Stimulated activated CD4-positive, alpha-beta T cell treated with anti-CD3 and anti-CD28 coated beads, Interleukin-2, amount 100 ng/mL, for 24 hours (primary cell): ENCODE measurements around the gene SPEN.
"Not testable (repeated sequence)": the region's sequence is repeated elsewhere in the genome, so short reads cannot be mapped to it uniquely, and the experiment has no call there.

Source experiments
- DNase-seq, 2 donors: peaks; one replicate each; pipeline ENCODE4 v3.0.0-alpha.2; 2020

Gene SPEN

GRCh38 chr1:15856888-15857287 is 9.4 kb downstream of the SPEN start:
- no peak for DNase-seq

DNA sequence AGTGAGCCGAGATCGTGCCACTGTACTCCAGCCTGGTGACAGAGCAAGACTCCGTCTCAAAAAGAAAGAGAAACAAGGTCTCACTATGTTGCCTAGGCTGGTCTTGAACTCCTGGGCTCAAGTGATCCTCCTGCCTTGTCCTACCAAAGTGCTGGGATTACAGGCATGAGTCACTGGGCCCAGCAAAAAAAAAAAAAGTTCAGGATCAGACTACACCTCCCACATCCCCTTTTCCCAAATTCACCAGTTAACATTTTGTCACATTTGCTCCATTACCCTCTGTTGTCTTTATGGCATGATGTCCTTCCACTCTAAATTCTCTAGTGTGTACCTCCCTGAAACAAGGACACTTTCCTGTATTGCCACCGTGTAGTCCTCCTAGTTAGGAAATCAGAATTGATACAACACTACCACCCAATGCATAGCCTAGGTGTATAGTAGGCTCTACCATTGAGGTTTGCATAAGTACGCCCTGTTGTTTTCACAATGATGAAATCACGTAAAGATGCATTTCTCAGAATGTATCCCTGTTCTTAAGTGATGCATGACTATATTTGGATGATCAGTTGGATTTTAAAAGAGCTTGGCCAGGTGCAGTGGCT is 10.7 kb downstream of the SPEN start:
- no peak for DNase-seq

GRCh38 chr1:15858672-15859372 is 11.3 kb downstream of the SPEN start:
- DNase-seq = no peak

- DNase-seq = no peak
These were observed 15.8 kb downstream of the SPEN start for GRCh38 chr1:15863156-15863901.

GRCh38 chr1:15866721-15867201 is 19.3 kb downstream of the SPEN start:
- DNase-seq = no peak

DNA sequence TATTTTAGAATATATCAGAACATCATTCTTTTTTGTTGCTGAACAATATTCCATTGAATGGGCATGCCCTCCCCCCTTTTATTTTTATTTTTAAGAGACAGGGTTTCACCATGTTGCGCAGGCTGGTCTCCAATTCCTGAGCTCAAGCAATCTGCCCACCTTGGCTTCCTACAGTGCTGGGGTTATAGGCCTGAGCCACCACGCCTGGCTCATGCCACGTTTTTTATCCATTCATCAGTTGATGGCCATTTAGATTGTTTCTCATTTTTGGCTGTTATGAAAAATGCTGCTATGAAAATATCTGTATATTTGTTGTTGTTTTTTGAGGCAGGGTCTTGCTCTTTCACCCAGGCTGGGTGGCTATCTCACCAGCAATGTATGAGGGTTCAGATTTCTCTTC is 19.8 kb downstream of the SPEN start:
- DNase-seq = no peak

- no peak for DNase-seq
These were observed 21.9 kb downstream of the SPEN start for GRCh38 chr1:15869413-15869812.

DNA sequence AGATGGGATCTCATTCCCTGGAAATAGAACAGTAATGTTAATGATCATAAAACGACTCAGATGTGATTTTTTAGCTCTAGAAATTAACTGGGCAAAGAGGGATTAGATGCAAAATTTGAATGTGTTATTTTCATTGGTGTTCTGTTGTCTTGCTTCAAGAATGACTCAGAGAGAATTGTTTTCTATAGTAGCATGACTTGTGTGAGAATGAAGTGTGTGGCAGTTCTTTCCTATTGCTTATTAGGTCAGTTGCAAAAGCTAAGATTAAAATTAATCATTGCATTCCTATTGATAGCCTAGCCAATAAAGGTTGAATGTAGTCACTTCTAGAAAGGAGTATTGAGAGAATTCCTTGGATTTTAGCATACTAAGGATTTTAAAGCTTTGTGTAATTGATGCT is 22.9 kb downstream of the SPEN start:
- no peak for DNase-seq

GRCh38 chr1:15874471-15874870 is 27.0 kb downstream of the SPEN start:
- no peak for DNase-seq

- no peak for DNase-seq
These were observed 29.0 kb downstream of the SPEN start for GRCh38 chr1:15876357-15877055.

- no peak for DNase-seq
These were observed 34.5 kb downstream of the SPEN start for GRCh38 chr1:15881961-15882360.

GRCh38 chr1:15882665-15883064 is 35.2 kb downstream of the SPEN start:
- no peak for DNase-seq

DNA sequence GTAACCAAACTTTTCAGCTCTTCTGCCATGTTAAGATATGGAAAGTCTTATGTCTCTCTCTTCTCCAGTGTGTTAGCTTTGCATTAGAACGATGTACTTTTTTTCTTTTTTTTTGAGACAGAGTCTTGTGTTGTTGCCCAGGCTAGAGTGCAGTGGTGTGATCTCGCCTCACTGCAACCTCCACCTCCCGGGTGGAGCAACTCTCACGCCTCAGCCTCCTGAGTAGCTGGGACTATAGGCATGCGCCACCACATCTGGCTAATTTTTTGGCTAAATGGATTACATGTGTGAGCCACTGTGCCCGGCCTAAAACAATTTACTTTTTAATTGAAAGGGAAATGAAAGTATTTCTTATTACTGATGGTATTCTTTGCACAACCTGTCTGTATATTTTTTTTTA is 35.8 kb downstream of the SPEN start:
- DNase-seq = no peak

- DNase-seq = no peak
These were observed 37.0 kb downstream of the SPEN start for GRCh38 chr1:15884477-15884876.

- DNase-seq = no peak
These were observed 37.8 kb downstream of the SPEN start for GRCh38 chr1:15885269-15885668.

DNA sequence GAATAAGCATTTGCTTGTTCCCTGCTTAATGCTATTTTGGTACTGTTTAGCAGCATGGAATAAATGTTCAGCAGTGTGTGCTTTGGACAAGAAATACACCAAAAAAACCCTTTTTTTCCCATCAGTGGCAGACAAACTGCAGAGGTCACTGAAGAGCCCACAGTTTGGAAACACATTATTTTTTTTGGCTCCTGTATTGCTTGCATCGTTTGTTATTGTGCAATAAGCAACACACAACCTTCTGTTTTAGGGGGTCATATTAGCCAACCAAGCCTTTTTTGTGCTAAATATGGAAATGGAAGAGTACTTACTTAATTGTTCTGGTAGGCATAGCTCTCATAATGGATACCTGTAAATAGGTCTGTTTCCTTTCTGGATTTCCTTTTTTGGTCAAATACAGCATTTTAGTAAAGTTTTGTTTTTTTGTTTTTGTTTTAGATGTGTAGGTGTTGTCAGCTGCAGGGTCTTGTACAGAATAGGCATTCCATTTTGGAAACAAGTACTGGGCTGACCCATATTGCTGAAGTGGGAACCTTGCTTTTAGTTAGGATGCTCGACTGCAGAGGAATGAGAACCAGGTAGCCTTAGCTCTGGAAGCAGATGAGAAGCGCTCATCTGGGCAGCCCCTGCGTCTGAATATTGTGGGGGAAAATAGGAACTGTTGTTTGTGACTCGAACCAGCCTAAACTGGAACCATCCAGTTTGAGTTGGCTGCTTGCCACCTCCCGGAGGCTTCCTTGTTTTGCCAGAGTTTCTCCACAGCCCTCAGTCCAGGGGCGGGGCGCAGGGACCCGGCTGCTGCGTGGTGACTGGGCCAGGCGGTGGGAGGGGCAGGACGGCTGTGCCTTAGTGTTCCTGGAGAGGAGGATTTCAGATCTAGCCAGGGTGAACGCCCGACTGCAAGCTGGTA is 38.4 kb downstream of the SPEN start:
- peak; percentile 24 to 28 for DNase-seq

GRCh38 chr1:15886611-15887167 is 39.2 kb downstream of the SPEN start:
- no peak for DNase-seq

DNA sequence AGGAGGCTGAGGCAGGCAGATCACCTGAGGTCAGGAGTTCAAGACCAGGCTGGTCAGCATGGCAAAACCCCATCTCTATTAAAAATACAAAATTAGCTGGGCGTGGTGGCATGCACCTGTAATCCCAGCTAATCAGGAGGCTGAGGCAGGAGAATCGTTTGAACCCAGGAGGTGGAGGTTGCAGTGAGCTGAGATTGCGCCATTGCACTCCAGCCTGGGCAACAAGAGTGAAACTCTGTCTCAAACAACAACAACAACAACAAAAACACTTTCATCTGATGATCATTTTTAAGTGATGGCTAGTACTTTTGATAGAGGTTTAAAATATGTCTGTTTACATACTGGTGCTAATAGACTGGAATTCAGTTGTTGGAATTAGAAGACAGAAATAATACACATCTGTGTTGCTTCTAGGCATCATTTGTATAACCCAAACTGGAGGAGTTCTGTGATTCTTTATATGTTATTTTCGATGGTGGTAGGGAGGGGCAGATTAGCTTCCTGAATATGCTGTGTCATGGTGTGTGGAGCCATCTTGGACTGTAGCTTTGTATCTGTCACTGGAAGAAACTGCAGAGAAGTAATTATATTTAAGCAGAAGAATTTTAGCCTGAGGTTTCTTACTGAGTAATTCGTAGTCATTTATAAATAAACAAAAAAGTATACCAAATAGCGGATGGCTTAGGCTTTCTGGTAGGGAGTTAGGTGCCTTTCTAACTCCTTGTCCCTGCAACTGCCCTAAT is 45.5 kb downstream of the SPEN start:
- not testable (repeated sequence) for DNase-seq

DNA sequence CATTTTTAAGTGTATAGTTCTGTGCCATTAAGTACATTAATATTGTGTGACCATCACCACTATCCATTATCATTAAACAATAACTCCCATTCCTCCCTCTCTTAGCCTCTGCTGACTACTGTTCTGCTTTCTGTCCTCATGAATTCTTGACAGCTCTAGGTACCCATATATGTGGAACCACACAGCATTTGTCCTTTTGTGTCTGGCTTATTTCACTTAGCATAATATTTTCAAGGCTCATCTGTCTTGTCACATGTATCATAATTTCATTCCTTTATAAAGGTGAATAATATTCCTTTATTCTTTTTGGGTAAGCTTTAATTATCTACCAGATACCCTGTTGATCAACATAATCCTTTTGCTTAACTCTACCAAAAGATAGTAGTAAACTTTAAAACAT is 47.7 kb downstream of the SPEN start:
- no peak for DNase-seq

DNA sequence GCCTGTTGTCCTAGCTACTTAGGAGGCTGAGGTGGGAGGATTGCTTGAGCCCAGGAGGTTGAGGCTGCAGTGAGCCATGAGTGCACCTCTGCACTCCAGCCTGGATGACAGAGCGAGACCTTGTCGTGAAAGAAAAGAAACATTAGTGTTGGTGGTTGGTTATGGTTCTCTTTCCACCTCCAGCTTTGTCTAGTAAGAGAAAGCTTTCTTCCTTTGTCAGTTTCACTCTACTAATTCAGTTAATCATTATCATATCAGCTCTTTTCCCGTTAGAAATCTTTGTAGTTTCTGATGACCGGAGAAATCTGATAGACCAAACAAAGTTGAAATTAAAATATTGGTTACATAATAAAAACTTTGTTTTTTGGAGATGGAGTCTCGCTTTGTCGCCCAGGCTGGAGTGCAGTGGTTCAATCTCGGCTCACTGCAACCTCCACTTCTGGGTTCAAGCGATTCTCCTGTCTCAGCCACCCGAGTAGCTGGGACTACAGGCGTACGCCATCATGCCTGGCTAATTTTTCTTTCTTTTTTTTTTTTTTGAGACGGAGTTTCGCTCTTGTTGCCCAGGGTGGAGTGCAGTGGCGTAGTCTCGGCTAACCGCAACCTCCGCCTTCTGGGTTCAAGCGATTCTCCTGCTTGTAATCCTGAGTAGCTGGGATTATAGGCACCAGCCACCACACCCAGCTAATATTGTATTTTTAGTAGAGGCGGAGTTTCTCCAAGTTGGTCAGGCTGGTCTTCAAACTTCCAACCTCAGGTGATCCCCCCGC is 49.5 kb downstream of the SPEN start:
- DNase-seq = not testable (repeated sequence)
